ENCODE measurements around the gene AMFR.

The AMFR gene

GRCh38 chr16:56424791-56425438 is 430 bp downstream of the AMFR start:
- TF ChIP-seq, protein P1, sequence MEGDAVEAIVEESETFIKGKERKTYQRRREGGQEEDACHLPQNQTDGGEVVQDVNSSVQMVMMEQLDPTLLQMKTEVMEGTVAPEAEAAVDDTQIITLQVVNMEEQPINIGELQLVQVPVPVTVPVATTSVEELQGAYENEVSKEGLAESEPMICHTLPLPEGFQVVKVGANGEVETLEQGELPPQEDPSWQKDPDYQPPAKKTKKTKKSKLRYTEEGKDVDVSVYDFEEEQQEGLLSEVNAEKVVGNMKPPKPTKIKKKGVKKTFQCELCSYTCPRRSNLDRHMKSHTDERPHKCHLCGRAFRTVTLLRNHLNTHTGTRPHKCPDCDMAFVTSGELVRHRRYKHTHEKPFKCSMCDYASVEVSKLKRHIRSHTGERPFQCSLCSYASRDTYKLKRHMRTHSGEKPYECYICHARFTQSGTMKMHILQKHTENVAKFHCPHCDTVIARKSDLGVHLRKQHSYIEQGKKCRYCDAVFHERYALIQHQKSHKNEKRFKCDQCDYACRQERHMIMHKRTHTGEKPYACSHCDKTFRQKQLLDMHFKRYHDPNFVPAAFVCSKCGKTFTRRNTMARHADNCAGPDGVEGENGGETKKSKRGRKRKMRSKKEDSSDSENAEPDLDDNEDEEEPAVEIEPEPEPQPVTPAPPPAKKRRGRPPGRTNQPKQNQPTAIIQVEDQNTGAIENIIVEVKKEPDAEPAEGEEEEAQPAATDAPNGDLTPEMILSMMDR (conservative IDR thresholded peaks at IDR 0.05; ENCODE audit: control insufficient read depth, insufficient read depth, low read depth, low read length): no peak
- peak overlapping the region; percentile 73 for H3K4me3 ChIP-seq (ENCODE audit: control insufficient read depth, low read depth, low read length)
- peak; percentile 14 for DNase-seq (ENCODE audit: low read depth)

- DNase-seq (ENCODE audit: low read depth): peak; percentile 14
- H3K4me3 ChIP-seq (ENCODE audit: control insufficient read depth, low read depth, low read length): peak overlapping the region; percentile 73
- TF ChIP-seq, protein P1 (conservative IDR thresholded peaks at IDR 0.05; ENCODE audit: control insufficient read depth, insufficient read depth, low read depth, low read length): no peak
These were observed 961 bp downstream of the AMFR start for GRCh38 chr16:56424404-56424764.

- DNase-seq (ENCODE audit: low read depth): peak; percentile 7
- peak overlapping the region; percentile 73 for H3K4me3 ChIP-seq (ENCODE audit: control insufficient read depth, low read depth, low read length)
- TF ChIP-seq, protein P1 (conservative IDR thresholded peaks at IDR 0.05; ENCODE audit: control insufficient read depth, insufficient read depth, low read depth, low read length): no peak
These were observed 1.6 kb downstream of the AMFR start for GRCh38 chr16:56423584-56424403.

DNA sequence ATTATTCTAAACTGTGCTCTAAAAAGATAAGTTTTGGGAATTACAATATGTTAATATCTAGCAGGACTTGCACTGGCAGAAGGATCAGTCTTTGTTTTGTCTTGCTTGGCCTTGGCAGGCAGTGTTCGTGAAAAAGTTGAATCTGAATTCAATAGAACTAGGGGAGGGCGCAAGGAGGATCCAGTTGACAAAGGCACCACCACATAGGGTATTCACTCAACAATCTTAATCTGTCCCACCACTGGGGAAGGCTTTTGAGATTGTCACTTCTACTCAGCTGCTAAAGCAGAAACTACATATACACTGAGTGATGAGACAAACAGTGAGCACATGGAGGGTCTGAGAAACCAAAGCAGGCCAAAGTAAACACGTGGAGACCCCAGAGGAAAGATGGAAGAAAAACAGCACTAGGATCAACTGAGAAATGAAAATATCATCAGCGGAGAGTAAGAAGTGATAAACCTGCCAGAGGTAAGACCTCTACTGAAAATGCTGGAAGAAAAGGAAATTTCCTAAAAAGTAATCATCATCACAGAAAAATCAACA is 2.4 kb downstream of the AMFR start:
- TF ChIP-seq, protein P1 (conservative IDR thresholded peaks at IDR 0.05; ENCODE audit: control insufficient read depth, insufficient read depth, low read depth, low read length): no peak
- no peak for DNase-seq (ENCODE audit: low read depth)
- H3K4me3 ChIP-seq (ENCODE audit: control insufficient read depth, low read depth, low read length): no peak overlapping the region

DNA sequence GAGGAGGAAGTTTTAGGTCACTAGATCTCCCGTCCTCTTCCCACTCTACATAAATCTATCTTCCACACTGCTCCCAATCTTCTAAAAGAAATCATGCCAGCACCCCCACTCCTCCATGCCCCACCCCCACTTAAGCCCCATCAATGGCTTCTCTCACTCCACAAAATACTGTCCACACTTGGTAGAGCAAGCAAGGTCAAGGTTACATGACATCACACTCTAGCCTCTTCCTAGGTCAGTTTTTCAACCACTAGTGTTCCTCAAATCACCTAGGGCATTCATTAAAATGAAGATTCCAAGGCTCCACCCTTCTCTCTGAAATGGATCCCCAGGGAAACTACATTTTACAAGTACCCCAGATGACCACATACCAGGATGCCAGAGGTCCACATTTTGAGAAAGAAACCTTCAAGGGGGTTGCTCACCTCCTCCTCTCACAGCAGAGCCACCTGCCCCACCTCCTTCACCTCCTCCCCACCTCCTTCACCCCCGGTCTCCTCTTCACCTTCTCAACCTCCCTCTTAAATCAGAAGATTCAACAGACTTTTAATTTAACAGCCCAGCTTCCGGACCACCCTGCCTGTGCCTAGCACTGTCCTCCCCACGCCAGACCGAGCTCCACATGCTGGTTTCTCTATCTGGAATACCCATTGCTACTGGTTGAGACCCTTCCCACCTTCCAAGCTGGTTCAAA is 3.2 kb downstream of the AMFR start:
- TF ChIP-seq, protein P1 (conservative IDR thresholded peaks at IDR 0.05; ENCODE audit: control insufficient read depth, insufficient read depth, low read depth, low read length): no peak
- DNase-seq (ENCODE audit: low read depth): no peak
- no peak overlapping the region for H3K4me3 ChIP-seq (ENCODE audit: control insufficient read depth, low read depth, low read length)

- no peak overlapping the region for H3K4me3 ChIP-seq (ENCODE audit: control insufficient read depth, low read depth, low read length)
- DNase-seq (ENCODE audit: low read depth): no peak
- TF ChIP-seq, protein P1 (conservative IDR thresholded peaks at IDR 0.05; ENCODE audit: control insufficient read depth, insufficient read depth, low read depth, low read length): no peak
These were observed 4.0 kb downstream of the AMFR start for GRCh38 chr16:56421313-56421712.

All from fibroblast of mammary gland (primary cell).